B cell (primary cell): ENCODE results near the gene MAPKBP1. TPM values are rescaled to one million over a fixed set of nuclear protein-coding genes. Genes with fewer than 3 reads are reported as not detected.

Experiments
- ATAC-seq: fragments of 200-7000 bp; cut with Tn5 transposase; one replicate; pipeline ENCODE4 v1.10.0; 2021; ENCODE audit warnings: low read depth, mild to moderate bottlenecking, moderate number of reproducible peaks, moderate library complexity
- CTCF ChIA-PET: fragments of 350-600 bp; sonication (Branson Sonifier 250); formaldehyde crosslinking; loops from one replicate; lab custom pipeline; 2021; ENCODE audit warnings: antibody characterized with exemption, inconsistent platforms; lab: Charles Lee
- POLR2A ChIA-PET: fragments of 350-600 bp; sonication (Branson Sonifier 250); formaldehyde crosslinking; loops from one replicate; lab custom pipeline; 2021; ENCODE audit warnings: antibody characterized with exemption; lab: Charles Lee
- DNase-seq: peaks from one replicate; pipeline ENCODE4 v3.0.0; 2013
- H2AFZ ChIP-seq: 2 replicates; pipeline ENCODE4 v1.6.1; 2012; ENCODE audit warnings: mild to moderate bottlenecking, low read depth, low read length; ENCODE audit not compliant: insufficient read depth, poor library complexity, severe bottlenecking
- H3K27ac ChIP-seq, 2 donors: 1 replicate in 1 of 2; 2 replicates in 1 of 2; pipeline ENCODE4 v1.5.1; 2012 to 2013; ENCODE audit warnings: low read length in 2 of 2, mild to moderate bottlenecking in 2 of 2, moderate library complexity in 1 of 2
- H3K27me3 ChIP-seq, 4 experiments: fragments of 200-600 bp in 1 of 4; sonication (generic) in 1 of 4; replicated peaks in 1 of 4; 1 replicate in 2 of 4; 2 replicates in 2 of 4; pipeline versions ENCODE4 v1.6.1 to v1.7.0; 2013 to 2016; ENCODE audit warnings: low read length in 3 of 4, mild to moderate bottlenecking in 2 of 4, mixed read lengths in 1 of 4, moderate library complexity in 1 of 4; ENCODE audit not compliant: insufficient read depth in 4 of 4, control insufficient read depth in 3 of 4; ENCODE audit errors: control extremely low read depth in 1 of 4
- H3K36me3 ChIP-seq, 2 experiments: replicated peaks in 1 of 2; 1 replicate in 1 of 2; 2 replicates in 1 of 2; pipeline versions ENCODE4 v1.6.1 to v1.7.1; 2013; ENCODE audit warnings: low read length in 1 of 2; ENCODE audit not compliant: insufficient read depth in 2 of 2, control insufficient read depth in 1 of 2; ENCODE audit errors: control extremely low read depth in 1 of 2, extremely low read depth in 1 of 2
- H3K4me1 ChIP-seq, 2 donors: fragments of 200-600 bp in 1 of 2; sonication (generic) in 1 of 2; 1 replicate in 1 of 2; 2 replicates in 1 of 2; pipeline versions ENCODE4 v1.5.1 to v1.6.1; 2013 to 2017; ENCODE audit warnings: low read length in 2 of 2; ENCODE audit not compliant: control insufficient read depth in 2 of 2, insufficient read depth in 2 of 2
- H3K4me2 ChIP-seq: replicated peaks from 2 replicates; pipeline ENCODE3; 2012; ENCODE audit warnings: mild to moderate bottlenecking, low read depth, low read length; ENCODE audit not compliant: poor library complexity, severe bottlenecking
- H3K4me3 ChIP-seq, 5 experiments: fragments of 200-600 bp in 1 of 5; sonication (generic) in 1 of 5; 1 replicate in 3 of 5; 2 replicates in 2 of 5; pipeline versions ENCODE4 v1.5.1 to v1.7.0; 2011 to 2016; ENCODE audit warnings: low read length in 4 of 5, mild to moderate bottlenecking in 4 of 5, low read depth in 2 of 5, control low read depth in 1 of 5, moderate library complexity in 1 of 5; ENCODE audit not compliant: insufficient read depth in 1 of 5; ENCODE audit errors: control extremely low read depth in 1 of 5, extremely low read depth in 1 of 5
- H3K79me2 ChIP-seq: fragments of 200-600 bp; sonication (generic); one replicate; pipeline ENCODE4 v1.6.0; 2016; ENCODE audit warnings: low read length; ENCODE audit not compliant: control insufficient read depth, insufficient read depth
- H3K9ac ChIP-seq: fragments of 200-600 bp; sonication (generic); 2 replicates; pipeline ENCODE4 v1.6.1; 2017; ENCODE audit warnings: mild to moderate bottlenecking, low read length, moderate library complexity
- H3K9me3 ChIP-seq, 3 donors: one replicate each; pipeline versions ENCODE4 v1.6.1 to v1.7.1; 2013; ENCODE audit warnings: low read length in 2 of 3; ENCODE audit not compliant: control insufficient read depth in 2 of 3, insufficient read depth in 1 of 3; ENCODE audit errors: control extremely low read depth in 1 of 3
- H4K20me1 ChIP-seq: 2 replicates; pipeline ENCODE4 v1.6.0; 2012; ENCODE audit warnings: mild to moderate bottlenecking, low read length; ENCODE audit not compliant: insufficient read depth, control insufficient read depth, poor library complexity, severe bottlenecking
- H3K27ac Mint-ChIP-seq: one replicate; pipeline ENCODE4 v1.8.0; 2021; ENCODE audit warnings: mixed read lengths
- H3K27me3 Mint-ChIP-seq: one replicate; pipeline ENCODE4 v1.8.0; 2021; ENCODE audit warnings: mixed read lengths
- H3K4me1 Mint-ChIP-seq: one replicate; pipeline ENCODE4 v1.8.0; 2021; ENCODE audit warnings: mixed read lengths
- H3K4me3 Mint-ChIP-seq: one replicate; pipeline ENCODE4 v1.8.0; 2021; ENCODE audit warnings: mixed read lengths
- H3K9me3 Mint-ChIP-seq: one replicate; pipeline ENCODE4 v1.8.0; 2022; ENCODE audit warnings: mixed read lengths; ENCODE audit not compliant: insufficient read depth
- CTCF ChIP-seq: fragments of 200-600 bp; IDR thresholded peaks from one replicate; pipeline ENCODE4 v1.8.0; 2022; ENCODE audit warnings: antibody characterized with exemption, mild to moderate bottlenecking
- EZH2 ChIP-seq: IDR thresholded peaks from 2 replicates; pipeline ENCODE4 v1.6.1; 2012; ENCODE audit warnings: borderline replicate concordance, low read depth, mild to moderate bottlenecking, moderate library complexity, low read length; ENCODE audit not compliant: insufficient read depth, poor library complexity, severe bottlenecking
- WGBS: methylation state at CpG from one replicate; pipeline ENCODE4 v1.1.5; 2013; ENCODE audit warnings: missing lambda C conversion rate; ENCODE audit not compliant: insufficient coverage; 5-methylcytosine and 5-hydroxymethylcytosine counted together
- intact Hi-C: fragments of 100-400 bp; cut with micrococcal nuclease; formaldehyde crosslinking; loops from one replicate; pipeline ENCODE4 v1.10.0; 2022
- polyA plus RNA-seq: library from polyadenylated mRNA; depleted of rRNA; stranded (reverse); fragments of >200 nt; gene quantifications from 2 replicates; pipeline ENCODE4 v1.2.3, GENCODE V29; 2012
- total RNA-seq, 2 donors: library from RNA; stranded (reverse); fragments of 120-200 nt in 1 of 2; gene quantifications; 1 replicate in 1 of 2; 2 replicates in 1 of 2; pipeline versions ENCODE4 v1.2.3 to v1.2.4, GENCODE V29; 2013 to 2022

MAPKBP1 gene
- total and polyA plus RNA-seq, 2 donors (not counting 1 experiment from before 2014, with no cell fraction given) = 14.1 to 59.2 TPM

GRCh38 chr15:41868321-41868720, 94.0 kb downstream of the MAPKBP1 start:
- no peaks in the 10 kb centered on the region for H3K79me2 ChIP-seq
- POLR2A ChIA-PET = no interaction called here
- peaks cover 7% of the 10 kb centered on the region for H3K27me3 Mint-ChIP-seq
- H3K9me3 ChIP-seq = no peaks in the 10 kb centered on the region
- no peak overlapping the region for H3K9ac ChIP-seq
- no peaks in the 10 kb centered on the region for H3K36me3 ChIP-seq
- TF ChIP-seq EZH2 (no peak), CTCF (no peak)
- DNase-seq (no peak), ATAC-seq (no peak)
- intact Hi-C loops = no loop called here
- no peak overlapping the region for H3K4me3 Mint-ChIP-seq
- no peak overlapping the region for H3K4me3 ChIP-seq
- H3K4me1 Mint-ChIP-seq = no peaks in the 10 kb centered on the region
- no peak overlapping the region for H3K27ac Mint-ChIP-seq
- CTCF ChIA-PET = interaction anchor here (1.3 kb wide), 1 partner anchor 36 kb away, joined by 3 read pairs; no protein-coding TSS in a partner anchor
- no peak overlapping the region for H3K4me2 ChIP-seq
- 98% methylated on average over 15 of the region's 15 CpGs for WGBS
- H2AFZ ChIP-seq = no peak overlapping the region
- H3K27me3 ChIP-seq = peaks cover 0 to 2% (median 0%) of the 10 kb centered on the region in 4 experiments
- H3K9me3 Mint-ChIP-seq = no peaks in the 10 kb centered on the region
- no peaks in the 10 kb centered on the region for H3K4me1 ChIP-seq
- H4K20me1 ChIP-seq = no peaks in the 10 kb centered on the region
- H3K27ac ChIP-seq = no peak overlapping the region

GRCh38 chr15:41869770-41870688, 95.7 kb downstream of the MAPKBP1 start:
- Mint-ChIP-seq H3K4me3 (no peak overlapping the region), H3K4me1 (no peaks in the 10 kb centered on the region), H3K27ac (no peak overlapping the region), H3K27me3 (peaks cover 7% of the 10 kb centered on the region), H3K9me3 (no peaks in the 10 kb centered on the region)
- no peaks in the 10 kb centered on the region for H3K79me2 ChIP-seq
- DNase-seq = no peak
- H3K4me3 ChIP-seq = no peak overlapping the region
- no peak for ATAC-seq
- H2AFZ ChIP-seq = no peak overlapping the region
- H4K20me1 ChIP-seq = no peaks in the 10 kb centered on the region
- CTCF ChIA-PET = no interaction called here
- no peaks in the 10 kb centered on the region for H3K9me3 ChIP-seq
- H3K27me3 ChIP-seq = peaks cover 0 to 4% (median 0%) of the 10 kb centered on the region in 4 experiments
- no peaks in the 10 kb centered on the region for H3K36me3 ChIP-seq
- no peaks in the 10 kb centered on the region for H3K4me1 ChIP-seq
- 93% methylated on average over 42 of the region's 42 CpGs for WGBS
- POLR2A ChIA-PET = no interaction called here
- H3K27ac ChIP-seq = no peak overlapping the region
- intact Hi-C loops = no loop called here
- TF ChIP-seq CTCF (no peak), EZH2 (no peak)
- H3K4me2 ChIP-seq = no peak overlapping the region
- no peak overlapping the region for H3K9ac ChIP-seq
